GM19023 (cell line): Measurements from ENCODE around the gene SETD1B.
A peak's percentile ranks its signal among the peaks of the same experiment; 100 is the strongest.
"Not testable (repeated sequence)": the region's sequence is repeated elsewhere in the genome, so short reads cannot be mapped to it uniquely, and the experiment has no call there.

Experiments
- ATAC-seq: cut with Tn5 transposase; IDR thresholded peaks from one replicate; pipeline ENCODE4 v1.9.1; 2021; ENCODE audit warnings: mild to moderate bottlenecking, moderate library complexity; ENCODE audit not compliant: unreplicated experiment

Gene SETD1B

DNA sequence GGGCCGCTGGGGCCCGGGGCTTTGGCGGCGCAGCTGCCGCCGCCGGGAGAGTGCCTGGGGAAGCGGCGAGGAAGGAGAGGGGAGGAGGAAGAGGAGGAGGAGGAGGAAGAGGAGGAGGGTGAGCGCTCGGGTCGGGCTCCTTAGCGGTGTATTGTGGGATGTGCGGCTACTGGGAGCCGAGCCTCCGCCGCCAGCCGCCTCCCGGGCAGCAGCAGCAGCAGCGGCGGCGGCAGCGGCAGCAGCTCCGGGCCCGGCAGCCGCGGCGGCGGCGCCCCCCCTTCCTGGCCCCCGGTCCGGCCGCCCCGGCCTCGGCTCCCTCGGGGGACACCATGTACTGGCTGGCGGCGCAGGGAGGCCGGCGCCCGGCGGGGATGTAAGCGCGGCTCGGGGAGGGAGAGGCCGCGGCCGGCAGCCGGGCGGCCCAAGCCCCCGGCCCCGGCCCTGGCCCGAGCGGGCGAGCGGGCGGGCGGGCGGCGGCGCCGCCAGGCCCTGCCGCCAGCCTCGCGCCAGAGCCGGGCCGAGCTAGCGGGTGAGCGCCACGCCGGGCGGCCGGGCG is at the start of gene SETD1B:
Gene SETD1B, plus strand, starts transcription at position 149 of the 556 bp plus-strand sequence. CDS start 729 bp downstream, outside the sequence.
- ATAC-seq, result peak; percentile 3

DNA sequence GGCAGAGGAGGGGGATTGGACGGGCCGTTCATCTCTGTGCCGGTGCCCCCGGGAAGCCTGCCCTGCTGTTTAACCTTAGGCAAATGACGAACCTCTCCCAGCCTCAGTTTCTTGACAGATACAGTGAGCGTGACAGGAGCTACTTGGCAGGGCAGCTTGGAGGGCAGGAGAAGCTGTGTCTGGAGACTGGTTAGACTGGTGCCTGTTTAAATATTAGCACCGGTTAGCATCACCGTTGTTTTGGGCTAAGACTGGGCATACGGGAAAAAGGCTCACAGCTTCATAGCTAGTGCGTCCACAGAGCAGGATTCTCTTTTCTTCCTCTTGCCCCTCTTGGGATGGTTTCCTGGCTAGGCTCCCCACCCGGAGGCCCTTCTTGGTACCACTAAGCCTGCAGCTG is 49.0 kb upstream of the SETD1B start:
- ATAC-seq, result no peak

DNA sequence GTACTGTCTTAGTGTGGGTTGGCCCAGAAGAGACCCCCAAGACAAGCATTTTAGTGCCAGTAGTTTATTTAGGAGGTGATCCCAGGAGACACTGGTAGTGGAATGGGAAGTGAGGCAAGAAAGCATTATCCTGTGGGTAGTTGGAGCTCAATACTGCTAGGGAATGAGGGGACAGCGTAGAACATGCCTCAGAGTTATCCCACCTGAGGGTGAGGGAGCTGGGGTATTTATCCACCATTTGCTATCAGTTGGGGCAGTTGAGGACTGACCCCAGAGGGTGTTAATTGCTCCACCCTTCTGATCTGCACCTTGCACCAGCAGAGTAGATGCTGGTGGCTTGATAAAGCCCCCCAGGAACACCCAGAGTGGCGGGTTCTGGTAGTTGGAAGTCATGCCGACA is 48.2 kb upstream of the SETD1B start:
- no peak for ATAC-seq

- not testable (repeated sequence) for ATAC-seq
Observed at GRCh38 chr12:121758536-121758935, 45.3 kb upstream of the SETD1B start.

- no peak for ATAC-seq
Observed at GRCh38 chr12:121762269-121762668, 41.5 kb upstream of the SETD1B start.

DNA sequence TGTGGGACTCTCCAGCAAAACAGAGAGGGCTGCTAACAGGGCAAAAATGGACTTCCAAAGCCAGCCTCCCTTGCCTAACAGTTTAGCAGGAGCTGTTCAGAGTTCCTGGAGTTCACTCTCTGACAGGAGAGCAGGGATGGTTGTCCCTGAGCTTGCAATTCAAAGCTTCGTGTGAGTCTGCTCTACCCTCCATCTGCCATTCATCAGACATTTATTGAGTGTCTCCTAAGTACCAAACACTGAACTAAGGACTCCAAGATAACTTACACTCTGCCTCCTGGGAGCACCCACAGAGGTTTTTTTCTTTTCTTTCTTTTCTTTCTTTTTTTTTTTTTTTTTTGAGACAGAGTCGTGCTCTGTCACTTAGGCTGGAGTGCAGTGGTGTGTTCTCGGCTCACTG is 39.0 kb upstream of the SETD1B start:
- no peak for ATAC-seq

DNA sequence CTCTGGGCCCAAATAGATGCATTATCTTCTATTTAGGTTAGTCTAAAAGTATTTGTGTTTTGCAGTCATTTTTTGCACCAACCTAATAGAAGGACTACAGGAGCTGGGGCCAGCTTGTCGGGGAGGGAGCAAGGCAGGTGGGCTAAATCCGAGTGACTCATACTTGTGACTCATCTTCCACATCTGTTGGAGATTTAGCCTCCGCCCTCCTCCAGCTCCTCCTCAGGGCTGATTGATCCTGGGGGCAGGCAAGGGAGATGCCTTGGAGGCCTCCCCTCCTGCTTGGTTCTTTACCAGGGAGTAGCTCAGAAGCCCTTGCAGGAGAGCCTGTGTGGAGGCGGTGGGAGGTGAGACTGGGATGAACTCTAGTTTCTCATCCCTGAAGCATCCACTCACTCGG is 38.2 kb upstream of the SETD1B start:
- ATAC-seq, result no peak

DNA sequence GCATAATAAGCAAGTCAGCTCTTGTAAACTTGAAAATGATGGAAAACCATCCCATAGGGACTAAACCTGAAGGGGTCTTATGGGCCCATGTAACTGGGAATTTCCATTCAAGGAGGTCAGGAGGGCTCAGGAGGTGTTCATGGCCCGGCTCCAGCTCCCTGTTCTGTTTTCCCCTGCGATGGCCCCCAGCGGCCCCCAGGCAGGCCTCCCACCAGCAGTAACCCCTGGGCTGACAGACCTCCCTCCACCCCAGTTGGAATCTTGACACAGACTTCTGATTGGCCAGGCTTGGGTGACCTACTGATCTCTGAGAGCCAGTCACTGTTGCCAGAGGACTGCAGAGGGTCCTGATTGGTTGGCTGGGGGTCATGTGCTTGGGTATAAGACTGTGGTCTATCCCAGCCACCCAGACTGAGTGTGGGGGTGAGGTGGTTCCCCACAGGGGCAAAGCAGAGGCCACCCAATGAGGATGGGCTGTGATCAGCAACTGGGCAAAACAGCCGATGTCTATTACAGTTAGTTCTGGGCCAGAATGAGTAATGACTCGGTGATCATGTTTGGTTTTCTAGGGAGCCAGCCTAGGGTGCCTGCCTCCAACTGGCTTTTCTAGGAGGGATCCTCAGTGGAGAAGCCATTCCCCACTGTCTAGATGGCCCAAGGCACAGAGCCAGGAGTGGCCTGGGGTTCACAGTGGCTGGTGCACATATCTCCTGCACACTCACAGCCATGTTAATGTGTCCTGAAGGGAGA is 37.3 kb upstream of the SETD1B start:
- ATAC-seq, result no peak

DNA sequence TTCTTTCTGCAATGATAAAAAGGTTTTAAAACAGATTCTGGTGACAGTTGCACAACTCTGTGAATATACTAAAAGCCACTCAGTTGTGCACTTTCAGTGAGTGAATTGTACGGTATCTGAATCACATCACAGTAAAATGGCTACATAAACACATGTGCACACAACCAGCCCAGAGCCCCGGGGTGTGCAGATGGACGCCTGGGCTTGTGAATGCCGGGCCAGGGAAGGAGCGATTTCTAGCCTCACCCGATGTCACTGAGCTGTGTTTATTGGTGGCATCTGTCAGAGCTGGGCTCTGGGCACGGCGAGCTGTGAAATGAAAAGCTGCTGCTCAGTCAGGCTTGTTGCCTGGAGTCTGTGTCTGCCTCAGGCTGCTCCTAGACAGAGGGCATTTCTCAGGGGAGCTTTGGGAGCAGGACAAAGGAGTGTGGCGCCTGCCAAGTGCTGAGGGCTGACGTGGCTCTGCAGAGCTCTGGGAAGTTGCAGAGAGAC is 36.2 kb upstream of the SETD1B start:
- ATAC-seq, result no peak

- no peak for ATAC-seq
Observed at GRCh38 chr12:121769297-121769830, 34.4 kb upstream of the SETD1B start.

- ATAC-seq, result no peak
Observed at GRCh38 chr12:121769831-121770301, 33.9 kb upstream of the SETD1B start.

DNA sequence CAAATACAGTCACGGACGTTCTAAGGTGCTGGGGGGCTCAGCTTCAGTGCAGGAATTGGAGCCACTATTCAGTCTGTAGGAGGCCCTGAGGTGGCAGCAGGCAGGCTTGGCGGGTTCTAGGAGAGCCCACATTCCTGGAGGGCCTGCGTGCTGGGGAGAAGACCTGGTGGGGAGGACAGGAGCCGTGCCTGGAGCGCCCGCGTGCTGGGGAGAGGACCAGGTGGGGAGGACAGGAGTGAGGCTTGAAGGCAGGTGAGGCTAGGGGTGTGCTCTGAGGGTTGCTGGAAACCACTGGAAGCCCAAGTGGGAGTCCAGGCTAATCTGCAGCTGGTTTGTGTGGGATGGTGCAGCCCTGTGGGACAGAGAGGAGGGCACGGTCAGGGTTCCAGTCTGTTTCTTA is 33.4 kb upstream of the SETD1B start:
- ATAC-seq, result no peak

DNA sequence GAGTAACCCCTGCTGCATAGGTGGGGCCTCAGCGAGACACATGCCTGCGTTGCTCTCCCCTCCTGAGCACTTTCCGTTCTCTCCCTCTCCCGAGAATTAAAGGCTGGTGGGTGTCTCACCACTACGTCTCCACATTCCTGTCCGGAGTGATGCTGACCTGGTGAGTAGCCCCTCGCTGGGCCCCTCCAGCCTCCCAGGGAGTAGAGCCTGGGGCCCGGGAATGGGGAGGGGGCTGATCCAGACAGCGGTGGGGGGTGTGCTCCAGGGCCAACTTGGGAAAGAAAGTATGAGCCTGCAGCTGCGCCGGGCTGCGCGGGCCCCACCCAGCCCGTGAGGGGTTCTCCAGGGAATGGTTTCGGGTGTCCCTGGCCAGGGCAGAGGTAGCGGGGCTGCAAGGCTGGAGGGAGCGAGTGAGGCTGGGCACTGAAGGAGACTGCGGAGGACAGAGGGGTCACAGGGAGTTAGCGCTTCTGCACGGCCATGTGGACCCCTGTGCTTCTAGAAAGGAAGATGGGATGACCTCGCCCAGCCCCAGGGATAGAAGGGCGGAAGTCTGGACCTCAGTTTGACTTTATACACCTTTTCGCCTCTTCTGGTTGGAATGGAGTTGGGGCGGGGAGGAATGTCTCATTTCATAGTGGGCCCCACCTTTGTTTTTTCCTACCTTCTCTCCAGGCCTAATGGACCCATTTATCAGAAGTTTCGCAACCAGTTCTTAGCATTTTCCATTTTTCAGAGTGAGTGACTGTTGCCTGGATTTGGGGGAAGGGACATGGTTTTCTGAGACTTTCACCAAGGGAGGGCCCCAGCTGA is 32.8 kb upstream of the SETD1B start:
- ATAC-seq, result no peak

- ATAC-seq, result peak; percentile 73
Observed at GRCh38 chr12:121773011-121773777, 30.6 kb upstream of the SETD1B start.

DNA sequence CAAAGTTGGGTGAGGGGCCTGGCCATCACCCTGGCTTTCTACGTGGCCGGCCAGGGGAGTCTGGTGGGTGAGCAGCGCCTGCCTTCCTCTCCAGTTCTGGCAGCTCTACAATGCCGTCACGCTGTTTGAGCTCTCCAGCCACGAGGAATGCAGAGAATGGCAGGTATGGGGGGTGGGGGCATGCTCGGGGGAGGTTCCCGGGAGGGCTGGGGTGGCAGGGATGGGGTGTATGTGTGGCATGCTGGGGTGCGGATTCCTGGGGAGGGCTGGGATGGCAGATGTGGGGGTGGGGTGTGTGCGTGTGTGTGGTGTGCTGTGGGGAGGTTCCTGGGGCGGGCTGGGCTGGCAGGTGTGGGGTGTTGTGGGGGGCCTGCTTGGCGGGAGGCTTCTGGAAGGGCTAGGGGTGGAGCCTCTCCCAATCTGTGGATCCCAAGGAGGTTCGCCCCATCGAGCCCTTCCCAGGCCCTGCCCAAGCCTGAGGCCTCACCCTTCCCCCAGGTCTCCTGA is 28.8 kb upstream of the SETD1B start:
- ATAC-seq, result no peak

- no peak for ATAC-seq
Observed at GRCh38 chr12:121775501-121775900, 28.3 kb upstream of the SETD1B start.

GRCh38 chr12:121776190-121777098 is 27.4 kb upstream of the SETD1B start:
- peak; percentile 50 for ATAC-seq

DNA sequence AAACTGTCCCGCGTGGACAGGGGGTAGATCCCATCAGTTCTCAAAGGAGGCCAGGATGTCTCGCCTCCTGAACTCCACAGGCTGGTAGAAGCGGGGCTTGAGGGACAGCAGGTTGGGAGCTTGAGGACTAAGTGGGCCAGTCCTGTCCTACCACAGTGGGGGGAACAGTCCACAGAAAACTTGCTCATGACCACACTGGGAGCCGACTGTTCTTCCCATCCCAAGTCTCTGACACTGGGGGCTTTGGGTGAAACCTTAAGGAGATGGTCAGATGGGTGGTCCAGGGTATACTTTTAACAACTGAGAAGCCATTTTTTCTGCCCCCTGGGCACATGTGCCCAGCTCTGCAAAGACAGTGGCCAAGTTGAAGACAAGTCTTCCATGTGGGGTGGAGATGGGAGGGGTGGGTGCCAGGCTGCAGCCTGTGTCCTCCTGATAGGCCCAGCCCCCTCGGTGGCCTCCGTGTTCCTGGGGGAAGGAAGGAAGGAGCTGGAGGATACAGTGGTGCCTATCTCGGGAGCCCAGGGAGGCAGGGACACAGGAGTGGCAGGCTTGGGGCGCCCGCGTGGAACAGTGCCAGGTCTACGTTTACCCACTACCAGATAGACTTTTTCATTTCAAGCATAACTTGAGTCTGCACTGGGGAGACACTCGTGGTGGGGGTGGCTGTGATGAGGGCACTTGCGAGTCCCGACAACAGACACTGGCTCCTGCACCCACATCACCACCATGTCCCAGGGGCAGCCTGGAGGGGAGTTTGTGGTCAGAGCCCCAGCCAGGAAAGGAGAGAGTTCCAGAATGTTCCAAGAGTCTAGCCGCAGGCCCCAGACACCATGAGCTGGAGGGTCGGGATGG is 25.0 kb upstream of the SETD1B start:
- ATAC-seq, result no peak
